SK-N-SH (cell line): ENCODE measurements around the gene C6orf132.

Experiments used
- RFX5 ChIP-seq: IDR thresholded peaks from 2 replicates; pipeline ENCODE4 v1.6.1; 2012; ENCODE audit warnings: mild to moderate bottlenecking, improper control_type of control experiment, low read length
- TF ChIP-seq, protein P1 (sequence below): fragments of 200-600 bp; sonication (generic); IDR thresholded peaks from 2 replicates; pipeline ENCODE4 v1.6.1; 2017; ENCODE audit warnings: antibody characterized with exemption, mild to moderate bottlenecking, moderate library complexity

DNA sequence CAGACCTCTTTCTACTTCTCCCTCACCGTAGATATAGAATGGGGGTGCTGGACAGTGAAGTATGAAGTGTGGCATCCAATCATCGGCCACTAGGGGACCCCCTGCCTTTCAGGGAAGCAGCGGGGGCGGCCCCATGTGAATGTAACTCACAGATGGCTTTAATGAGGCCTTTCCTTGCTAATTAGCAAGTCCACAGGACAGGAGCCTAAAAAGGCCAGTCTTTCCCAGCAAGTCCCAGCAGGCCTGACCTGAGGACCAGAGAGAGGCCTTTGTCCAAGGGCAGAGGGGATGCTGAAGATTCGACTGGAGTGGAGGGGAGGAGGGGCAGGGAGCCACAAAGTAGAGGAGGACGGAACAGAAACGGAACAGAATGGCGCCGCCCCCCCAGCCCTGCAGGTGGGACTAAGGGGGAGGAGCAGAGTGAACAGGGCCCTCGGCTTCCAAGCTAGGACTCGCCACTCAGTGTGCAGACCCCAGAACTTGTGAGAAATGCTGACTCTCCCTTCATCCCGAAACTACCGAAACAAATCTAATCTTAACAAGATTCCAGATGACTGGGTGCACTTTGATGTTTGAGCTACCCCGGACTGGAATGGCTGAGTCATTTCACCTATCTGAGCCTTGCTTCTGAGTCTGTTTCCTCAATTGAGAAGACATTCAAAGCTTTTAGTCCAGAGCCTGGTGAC is 5.8 kb downstream of the C6orf132 start:
- TF ChIP-seq, protein P1, sequence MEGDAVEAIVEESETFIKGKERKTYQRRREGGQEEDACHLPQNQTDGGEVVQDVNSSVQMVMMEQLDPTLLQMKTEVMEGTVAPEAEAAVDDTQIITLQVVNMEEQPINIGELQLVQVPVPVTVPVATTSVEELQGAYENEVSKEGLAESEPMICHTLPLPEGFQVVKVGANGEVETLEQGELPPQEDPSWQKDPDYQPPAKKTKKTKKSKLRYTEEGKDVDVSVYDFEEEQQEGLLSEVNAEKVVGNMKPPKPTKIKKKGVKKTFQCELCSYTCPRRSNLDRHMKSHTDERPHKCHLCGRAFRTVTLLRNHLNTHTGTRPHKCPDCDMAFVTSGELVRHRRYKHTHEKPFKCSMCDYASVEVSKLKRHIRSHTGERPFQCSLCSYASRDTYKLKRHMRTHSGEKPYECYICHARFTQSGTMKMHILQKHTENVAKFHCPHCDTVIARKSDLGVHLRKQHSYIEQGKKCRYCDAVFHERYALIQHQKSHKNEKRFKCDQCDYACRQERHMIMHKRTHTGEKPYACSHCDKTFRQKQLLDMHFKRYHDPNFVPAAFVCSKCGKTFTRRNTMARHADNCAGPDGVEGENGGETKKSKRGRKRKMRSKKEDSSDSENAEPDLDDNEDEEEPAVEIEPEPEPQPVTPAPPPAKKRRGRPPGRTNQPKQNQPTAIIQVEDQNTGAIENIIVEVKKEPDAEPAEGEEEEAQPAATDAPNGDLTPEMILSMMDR, result peak; percentile 56
- no peak for TF ChIP-seq RFX5
